HG02981 (cell line): ENCODE data around the gene KATNAL2.

Experiments used
- ATAC-seq: cut with Tn5 transposase; IDR thresholded peaks from one replicate; pipeline ENCODE4 v1.9.1; 2021; ENCODE audit warnings: mild to moderate bottlenecking, moderate library complexity; ENCODE audit not compliant: unreplicated experiment

The KATNAL2 gene, protein sequence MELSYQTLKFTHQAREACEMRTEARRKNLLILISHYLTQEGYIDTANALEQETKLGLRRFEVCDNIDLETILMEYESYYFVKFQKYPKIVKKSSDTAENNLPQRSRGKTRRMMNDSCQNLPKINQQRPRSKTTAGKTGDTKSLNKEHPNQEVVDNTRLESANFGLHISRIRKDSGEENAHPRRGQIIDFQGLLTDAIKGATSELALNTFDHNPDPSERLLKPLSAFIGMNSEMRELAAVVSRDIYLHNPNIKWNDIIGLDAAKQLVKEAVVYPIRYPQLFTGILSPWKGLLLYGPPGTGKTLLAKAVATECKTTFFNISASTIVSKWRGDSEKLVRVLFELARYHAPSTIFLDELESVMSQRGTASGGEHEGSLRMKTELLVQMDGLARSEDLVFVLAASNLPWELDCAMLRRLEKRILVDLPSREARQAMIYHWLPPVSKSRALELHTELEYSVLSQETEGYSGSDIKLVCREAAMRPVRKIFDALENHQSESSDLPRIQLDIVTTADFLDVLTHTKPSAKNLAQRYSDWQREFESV

DNA sequence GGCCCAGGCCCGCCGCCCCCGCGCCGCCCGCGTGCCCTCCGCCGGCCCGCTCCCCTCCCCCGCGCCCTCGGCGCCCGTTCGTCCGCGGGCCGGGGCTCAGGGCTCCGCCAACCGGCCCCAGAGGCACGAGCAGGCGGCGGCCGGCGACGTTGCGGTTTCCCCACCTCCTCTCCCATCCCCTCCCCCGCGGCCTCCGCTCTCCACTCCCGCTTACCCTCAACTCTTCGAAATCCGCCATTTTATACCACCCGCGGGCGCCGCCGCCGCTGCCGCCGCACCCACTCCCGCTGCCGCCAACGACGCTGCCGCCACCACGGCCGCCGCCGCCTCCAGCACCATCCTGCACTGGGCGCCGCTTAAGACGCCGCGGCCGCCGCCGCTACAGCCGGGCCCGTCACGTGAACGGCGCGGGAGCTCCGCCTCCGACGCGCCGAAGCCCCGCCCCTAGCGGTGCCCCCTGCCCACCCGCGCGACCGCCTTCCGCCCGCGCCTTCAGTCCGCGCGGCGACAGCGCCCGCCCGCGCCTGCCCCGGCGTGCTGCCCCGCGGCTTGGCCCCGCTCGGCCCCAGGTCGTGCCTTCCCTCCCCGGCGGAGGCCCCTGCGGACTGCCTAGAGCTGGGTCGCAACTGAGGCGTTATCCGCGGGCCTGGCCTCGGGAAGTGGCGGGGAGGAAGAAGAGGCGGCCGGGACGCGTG lies at the start of gene KATNAL2, which contains the start of gene PIAS2:
TSS of gene KATNAL2 (plus strand) at position 495 of the 695 bp plus-strand sequence. CDS start 29,271 bp downstream, outside the sequence.
TSS of gene PIAS2 (minus strand) at position 400 of the 695 bp plus-strand sequence. CDS start at position 238, 162 bp downstream.
- peak; percentile 84 for ATAC-seq

GRCh38 chr18:46868169-46868921 lies 49.1 kb upstream of the KATNAL2 start:
- no peak for ATAC-seq

DNA sequence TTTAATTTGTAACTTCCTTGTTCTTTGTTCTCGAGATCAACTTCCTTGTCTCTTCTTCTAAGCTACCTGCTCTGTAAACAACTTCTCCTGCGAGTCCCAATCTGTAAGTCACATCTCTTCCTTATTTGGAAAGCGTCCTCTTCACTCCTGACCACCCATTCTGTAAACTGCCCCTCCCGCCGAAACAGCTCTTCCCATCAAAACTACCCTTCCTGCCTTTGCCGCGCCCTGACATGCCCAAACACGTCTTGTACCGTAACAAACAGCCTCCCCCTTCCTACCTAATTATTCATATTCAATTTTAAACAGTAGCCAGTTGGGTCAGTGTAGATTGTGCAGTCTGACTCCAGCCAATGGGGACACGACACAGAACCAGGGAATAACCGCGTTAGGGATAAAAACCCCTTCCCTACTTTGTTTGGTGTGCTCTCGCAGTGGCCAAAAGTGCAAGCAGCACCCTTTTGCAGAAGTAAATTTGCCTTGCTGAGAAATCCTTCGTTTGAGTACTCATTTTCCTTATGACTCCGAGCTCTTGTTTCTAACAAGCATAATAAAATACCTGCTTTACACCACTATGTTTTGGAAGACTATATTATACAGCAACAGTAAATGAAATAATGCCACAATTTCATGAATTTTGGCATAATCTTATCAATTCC lies 39.9 kb upstream of the KATNAL2 start:
- no peak for ATAC-seq

- no peak for ATAC-seq
These were observed 34.2 kb upstream of the KATNAL2 start for GRCh38 chr18:46883180-46883579.

GRCh38 chr18:46886893-46887292 lies 30.5 kb upstream of the KATNAL2 start:
- ATAC-seq = no peak

- no peak for ATAC-seq
These were observed 28.4 kb upstream of the KATNAL2 start for GRCh38 chr18:46888965-46889364.

DNA sequence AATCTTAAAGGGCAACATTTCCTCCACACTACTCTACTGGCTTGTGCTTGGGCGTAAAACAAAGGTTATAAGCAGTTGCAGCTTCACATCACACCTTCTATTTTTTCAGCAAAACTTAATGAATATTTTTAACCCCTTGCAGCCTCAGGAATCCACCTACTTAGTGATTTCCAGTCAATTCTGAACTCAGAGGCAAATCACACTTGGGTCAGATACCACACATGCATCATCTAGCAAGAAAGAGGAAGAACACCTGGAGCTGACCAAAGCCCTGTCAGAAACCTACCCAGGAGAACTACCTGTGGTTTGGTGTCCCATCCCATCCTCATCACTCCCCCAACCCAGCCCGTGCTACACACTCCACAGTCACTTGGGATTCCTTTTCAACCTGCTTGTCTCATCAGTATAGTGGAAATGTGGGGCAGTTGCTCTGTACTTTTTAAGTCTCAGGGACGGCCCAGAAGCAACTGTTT lies 25.6 kb upstream of the KATNAL2 start:
- peak; percentile 85 for ATAC-seq

- no peak for ATAC-seq
These were observed 24.6 kb upstream of the KATNAL2 start for GRCh38 chr18:46892842-46893241.

DNA sequence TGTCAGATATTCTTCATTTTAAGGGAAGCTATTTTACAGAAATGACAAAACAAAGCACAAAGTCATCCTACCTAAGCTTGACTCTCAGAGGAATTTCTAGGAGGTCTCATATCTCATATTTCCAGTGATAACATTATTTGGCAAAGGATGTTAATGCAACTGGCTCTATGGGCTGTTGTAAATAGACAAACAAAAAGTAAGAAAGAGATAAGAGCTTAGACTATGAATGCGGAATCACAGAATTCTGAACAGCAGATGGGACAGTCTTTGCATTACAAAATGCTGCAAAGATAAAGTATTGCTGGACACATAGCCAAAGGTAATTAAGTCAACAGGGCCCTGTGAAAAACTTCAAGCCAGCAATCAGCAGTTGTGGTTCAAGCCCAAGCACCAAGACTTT lies 24.0 kb upstream of the KATNAL2 start:
- ATAC-seq = no peak

DNA sequence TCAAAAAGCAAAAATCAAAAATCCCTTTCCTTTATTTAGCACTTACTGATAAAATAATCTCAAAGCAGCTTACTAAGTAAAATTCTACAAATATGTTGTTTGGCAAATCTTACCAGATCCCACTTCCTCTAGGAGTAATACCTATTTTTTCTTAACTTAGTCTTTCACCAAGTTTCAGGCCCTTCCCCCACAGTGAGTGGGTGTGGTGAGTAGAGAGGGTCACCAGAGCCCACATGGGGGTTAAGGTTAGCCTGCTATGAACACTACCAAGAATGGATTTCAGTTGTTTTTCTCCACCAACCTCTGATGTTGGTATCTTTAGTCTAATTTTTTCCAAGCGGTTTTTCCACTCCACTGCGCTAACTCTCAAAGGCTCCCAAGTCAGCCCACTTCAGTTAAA lies 23.3 kb upstream of the KATNAL2 start:
- no peak for ATAC-seq

- peak; percentile 82 for ATAC-seq
These were observed 18.0 kb upstream of the KATNAL2 start for GRCh38 chr18:46899274-46899948.

GRCh38 chr18:46903406-46903805 lies 14.0 kb upstream of the KATNAL2 start:
- ATAC-seq = no peak

DNA sequence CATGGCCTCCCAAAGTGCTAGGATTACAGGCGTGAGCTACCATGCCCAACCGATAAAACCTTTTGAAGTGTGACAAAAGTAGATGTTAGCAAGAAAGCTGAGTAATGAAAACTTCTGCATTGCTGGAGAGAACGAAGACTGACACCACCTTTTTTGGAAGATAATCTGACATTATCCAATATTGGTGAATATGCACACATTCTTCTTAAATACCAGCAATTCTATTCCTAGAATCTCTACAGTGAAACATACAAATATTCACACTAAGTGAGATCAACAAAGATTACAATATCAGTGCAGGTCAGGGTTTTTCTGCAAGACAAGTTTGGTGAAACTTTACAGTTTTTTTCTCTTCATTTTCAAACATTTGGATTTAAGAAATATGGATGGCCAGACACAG lies 7.9 kb upstream of the KATNAL2 start:
- ATAC-seq = no peak

- no peak for ATAC-seq
These were observed 6.5 kb upstream of the KATNAL2 start for GRCh38 chr18:46910856-46911255.

DNA sequence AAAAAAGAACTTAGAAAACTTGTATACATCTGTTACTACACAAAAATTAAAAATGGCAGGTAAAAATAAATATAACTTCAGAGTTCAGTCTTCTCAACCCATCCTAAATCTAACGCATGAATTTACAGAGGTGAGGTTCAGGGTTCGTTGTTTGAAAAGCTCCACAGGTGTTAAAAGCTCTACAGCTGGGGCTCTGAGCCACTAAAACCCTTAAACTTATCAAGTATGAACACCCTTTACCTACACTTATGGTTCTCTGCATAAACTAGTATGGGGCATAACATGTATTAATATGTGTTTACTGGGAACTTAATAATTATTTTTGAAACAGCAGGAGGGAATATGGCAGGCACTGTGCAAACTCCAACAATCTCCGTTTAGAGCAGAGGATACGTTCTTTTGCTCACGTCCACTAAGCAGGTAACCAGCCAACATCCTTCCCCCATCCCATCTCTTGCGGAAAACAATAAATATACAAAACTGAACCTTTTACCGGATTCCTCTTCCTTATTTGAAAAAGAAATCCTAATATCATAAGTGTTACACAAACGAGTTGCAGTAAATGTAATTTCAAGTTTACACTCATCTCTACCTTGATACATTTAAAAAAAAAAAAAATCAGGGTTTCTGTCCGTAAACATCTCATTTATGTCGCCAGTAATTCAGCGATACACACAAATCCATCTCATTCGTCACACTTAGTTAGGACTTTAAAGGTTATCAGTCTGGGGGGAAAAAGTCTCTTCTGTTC lies 1.4 kb upstream of the KATNAL2 start:
- ATAC-seq = no peak

DNA sequence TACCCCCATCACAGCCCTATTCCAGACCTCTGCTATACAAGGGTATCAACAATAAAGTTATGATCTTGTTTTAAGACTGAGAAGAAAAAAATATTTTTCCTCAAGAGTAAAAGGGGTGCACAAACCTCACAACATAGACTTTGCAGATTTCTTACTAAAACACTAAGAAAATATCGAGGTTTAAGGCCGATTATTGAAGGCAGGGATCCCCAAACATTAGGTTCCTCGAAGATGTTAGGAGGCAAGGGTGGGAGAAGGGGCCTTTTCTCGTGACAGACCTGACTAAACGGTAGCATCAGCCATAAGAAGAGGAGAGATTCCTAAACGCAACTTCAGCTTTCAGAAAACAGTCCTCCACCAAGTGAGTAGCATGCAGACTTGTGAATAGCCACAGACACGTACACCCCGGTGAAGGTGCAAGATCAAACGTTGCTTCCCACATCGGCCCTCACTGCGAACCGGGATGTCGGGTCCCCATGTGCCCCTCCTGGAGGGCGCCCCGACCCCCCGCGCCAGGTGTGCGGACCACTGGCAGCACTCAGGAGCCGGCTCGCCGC lies 773 bp upstream of the KATNAL2 start:
- ATAC-seq = peak; percentile 32

DNA sequence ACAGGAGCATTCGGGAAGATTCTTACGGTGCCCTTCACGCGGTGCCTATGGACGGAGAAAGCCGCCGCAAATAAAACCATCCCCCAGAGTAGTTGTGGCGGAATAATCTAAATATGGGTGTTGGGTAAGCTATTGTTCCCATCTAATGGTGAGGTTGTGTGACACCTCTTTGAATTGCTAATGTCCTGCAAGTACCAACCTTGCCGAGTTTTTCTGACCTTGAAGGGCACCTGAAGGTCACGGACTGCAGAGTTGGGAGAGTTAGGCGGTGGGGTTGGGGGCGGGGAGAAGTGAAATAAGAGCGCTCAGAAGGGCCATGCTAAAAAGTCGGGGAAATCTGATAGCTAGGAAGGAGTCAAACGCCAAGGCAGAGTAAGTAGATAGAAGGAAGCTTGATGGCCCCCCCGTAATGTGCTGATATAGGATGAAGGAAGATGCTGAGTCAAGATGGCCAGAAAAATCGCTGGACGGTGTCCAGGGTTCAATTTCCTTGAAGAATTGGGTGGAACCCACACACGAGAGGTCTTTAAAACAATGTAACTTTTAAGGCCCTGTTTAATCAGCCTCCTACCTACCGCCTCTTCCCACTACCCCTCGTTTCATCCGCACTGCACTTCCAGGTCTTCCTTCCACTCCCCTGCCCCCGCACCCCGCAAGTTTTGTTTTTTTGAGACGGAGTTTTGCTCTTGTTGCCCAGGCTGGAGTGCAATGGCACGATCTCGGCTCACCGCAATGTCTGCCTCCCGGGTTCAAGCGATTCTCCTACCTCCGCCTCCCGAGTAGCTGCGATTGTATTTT lies 600 bp downstream of the KATNAL2 start:
- ATAC-seq = peak; percentile 8

DNA sequence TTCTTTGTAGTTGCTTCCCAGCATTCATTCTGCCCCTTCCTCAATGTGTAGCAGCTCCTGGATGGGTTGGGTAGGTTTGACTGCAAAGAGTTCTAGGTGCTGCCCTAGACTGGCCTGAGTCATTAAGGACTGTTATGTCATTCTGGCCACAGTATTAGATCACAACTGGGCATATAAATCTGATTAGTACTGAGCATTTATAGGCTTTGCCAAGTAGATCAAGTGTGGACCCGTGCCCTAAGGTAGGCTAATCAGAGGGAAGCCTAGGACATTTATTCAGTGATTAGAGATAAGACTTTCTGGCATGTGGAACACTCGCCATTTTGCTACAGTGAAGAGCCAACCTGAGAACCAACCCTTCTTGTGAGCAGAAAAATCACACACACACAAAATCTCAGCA lies 2.7 kb downstream of the KATNAL2 start:
- no peak for ATAC-seq
